Measurements from ENCODE around the gene BCAS3.
"Not testable (repeated sequence)": the region's sequence is repeated elsewhere in the genome, so short reads cannot be mapped to it uniquely, and the experiment has no call there.

DNA sequence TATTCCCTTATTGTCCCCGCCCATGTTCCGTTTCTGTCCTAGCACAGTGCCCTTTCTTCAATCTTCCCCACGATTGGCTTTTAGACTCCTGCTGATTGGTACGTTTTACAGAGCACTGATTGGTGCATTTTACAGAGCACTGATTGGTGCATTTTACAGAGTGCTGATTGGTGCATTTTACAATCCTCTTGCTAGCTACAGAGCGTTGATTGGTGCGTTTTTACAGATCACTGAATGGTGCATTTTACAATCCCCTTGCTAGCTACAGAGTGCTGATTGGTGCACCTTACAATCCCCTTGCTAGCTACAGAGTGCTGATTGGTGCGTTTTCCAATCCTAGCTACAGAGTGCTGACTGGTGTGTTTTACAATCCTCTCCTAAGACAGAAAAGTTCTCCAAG lies 3.0 kb upstream of the BCAS3 start:
- not testable (repeated sequence) for TF ChIP-seq TCF7L2 (IDR thresholded peaks at IDR 0.05; ENCODE audit: borderline replicate concordance, extremely low read depth, insufficient read depth, insufficient read length); POLR2AphosphoS5 (IDR thresholded peaks at IDR 0.05; ENCODE audit: low read depth, low read length); SIN3A (IDR thresholded peaks at IDR 0.05; ENCODE audit: low read depth); YY1 (IDR thresholded peaks at IDR 0.05; ENCODE audit: extremely low read depth, insufficient replicate concordance, low read depth, low read length); EZH2phosphoT487 (IDR thresholded peaks at IDR 0.05; ENCODE audit: borderline replicate concordance); POLR2A (IDR thresholded peaks at IDR 0.05; ENCODE audit: borderline replicate concordance, extremely low read depth, insufficient read depth, insufficient read length); EZH2 (IDR thresholded peaks at IDR 0.05); REST (IDR thresholded peaks at IDR 0.05; ENCODE audit: low read depth); SP1 (IDR thresholded peaks at IDR 0.05; ENCODE audit: low read depth); RAD21 (IDR thresholded peaks at IDR 0.05; ENCODE audit: low read depth)
- TF ChIP-seq, protein P1, sequence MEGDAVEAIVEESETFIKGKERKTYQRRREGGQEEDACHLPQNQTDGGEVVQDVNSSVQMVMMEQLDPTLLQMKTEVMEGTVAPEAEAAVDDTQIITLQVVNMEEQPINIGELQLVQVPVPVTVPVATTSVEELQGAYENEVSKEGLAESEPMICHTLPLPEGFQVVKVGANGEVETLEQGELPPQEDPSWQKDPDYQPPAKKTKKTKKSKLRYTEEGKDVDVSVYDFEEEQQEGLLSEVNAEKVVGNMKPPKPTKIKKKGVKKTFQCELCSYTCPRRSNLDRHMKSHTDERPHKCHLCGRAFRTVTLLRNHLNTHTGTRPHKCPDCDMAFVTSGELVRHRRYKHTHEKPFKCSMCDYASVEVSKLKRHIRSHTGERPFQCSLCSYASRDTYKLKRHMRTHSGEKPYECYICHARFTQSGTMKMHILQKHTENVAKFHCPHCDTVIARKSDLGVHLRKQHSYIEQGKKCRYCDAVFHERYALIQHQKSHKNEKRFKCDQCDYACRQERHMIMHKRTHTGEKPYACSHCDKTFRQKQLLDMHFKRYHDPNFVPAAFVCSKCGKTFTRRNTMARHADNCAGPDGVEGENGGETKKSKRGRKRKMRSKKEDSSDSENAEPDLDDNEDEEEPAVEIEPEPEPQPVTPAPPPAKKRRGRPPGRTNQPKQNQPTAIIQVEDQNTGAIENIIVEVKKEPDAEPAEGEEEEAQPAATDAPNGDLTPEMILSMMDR (IDR thresholded peaks at IDR 0.05 in 2 of 3, conservative IDR thresholded peaks at IDR 0.05 in 1 of 3; ENCODE audit: borderline replicate concordance in 1 of 3, insufficient read depth in 1 of 3, low read depth in 2 of 3, low read length in 2 of 3), result not testable (repeated sequence)

All from HCT116 (cell line).